Progenitor cell of endocrine pancreas (in vitro differentiated cells): ENCODE results near the gene SLMAP. TPM values are rescaled to one million over a fixed set of nuclear protein-coding genes. Genes with fewer than 3 reads are reported as not detected.

ENCODE experiments used
- DNase-seq: peaks from one replicate; pipeline ENCODE4 v3.0.0; 2021; ENCODE audit warnings: low spot score; ENCODE audit not compliant: unreplicated experiment
- H3K27ac Mint-ChIP-seq: 2 replicates; pipeline ENCODE4 v1.8.0; 2021; ENCODE audit warnings: mild to moderate bottlenecking, moderate library complexity, mixed read lengths
- H3K27me3 Mint-ChIP-seq: 2 replicates; pipeline ENCODE4 v1.8.0; 2021; ENCODE audit warnings: mixed read lengths
- H3K36me3 Mint-ChIP-seq: 2 replicates; pipeline ENCODE4 v1.8.0; 2022; ENCODE audit warnings: mixed read lengths; ENCODE audit not compliant: insufficient read depth
- H3K4me1 Mint-ChIP-seq: 2 replicates; pipeline ENCODE4 v1.8.0; 2021; ENCODE audit warnings: low read depth, mixed read lengths
- H3K4me3 Mint-ChIP-seq: 2 replicates; pipeline ENCODE4 v1.8.0; 2021; ENCODE audit warnings: low read depth, mild to moderate bottlenecking, moderate library complexity, mixed read lengths
- H3K9me3 Mint-ChIP-seq: 2 replicates; pipeline ENCODE4 v1.8.0; 2021; ENCODE audit warnings: low read depth, mixed read lengths
- total RNA-seq: library from RNA; stranded (reverse); gene quantifications from 2 replicates; pipeline ENCODE4 v1.2.1, GENCODE V29; 2021
- TF ChIP-seq, protein P1 (sequence below): fragments of 200-600 bp; sonication (generic); IDR thresholded peaks from one replicate; pipeline ENCODE4 v1.5.0; 2021; ENCODE audit warnings: antibody characterized with exemption, mild to moderate bottlenecking; ENCODE audit not compliant: unreplicated experiment

The SLMAP gene
- total RNA-seq, 1 donor from 2014 or later, result 65.8 TPM

DNA sequence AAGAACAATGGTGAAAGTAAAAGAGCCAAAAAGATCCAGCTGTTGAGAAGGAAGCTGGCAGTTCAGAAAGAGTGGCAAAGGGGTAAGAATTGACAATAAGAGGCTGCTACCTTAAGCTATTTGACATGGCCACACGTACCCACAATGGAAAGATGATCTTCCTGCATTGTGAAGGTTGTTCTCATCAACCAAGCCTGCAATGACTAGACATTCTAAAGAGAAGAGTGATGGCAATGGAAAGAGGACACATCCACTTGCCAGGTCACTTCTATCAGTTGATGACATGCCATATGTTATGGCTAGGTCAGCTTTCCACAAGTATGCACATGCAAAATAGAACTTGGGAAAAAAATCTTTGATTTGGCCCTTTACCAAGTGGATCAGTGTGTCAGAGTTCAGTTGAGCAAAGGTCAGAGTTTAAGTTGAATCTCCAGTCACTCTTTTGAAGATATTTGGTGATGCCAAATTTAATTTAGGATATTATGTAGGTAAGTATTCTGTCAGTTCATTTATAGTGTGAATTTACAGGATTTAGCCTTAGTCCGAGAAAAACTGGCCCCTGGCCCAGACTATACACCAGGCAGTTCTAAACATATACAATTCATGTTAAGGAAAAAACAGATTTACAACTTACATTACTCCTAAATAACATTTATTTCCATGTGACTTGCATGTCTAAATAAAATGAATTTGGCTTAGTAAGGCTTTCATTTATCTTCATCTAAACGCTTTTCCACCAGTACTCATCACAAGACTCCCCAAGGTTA lies 147.2 kb downstream of the SLMAP start:
- H3K27me3 Mint-ChIP-seq, result no peaks in the 10 kb centered on the region
- H3K4me1 Mint-ChIP-seq, result peaks cover 2% of the 10 kb centered on the region
- no peaks in the 10 kb centered on the region for H3K9me3 Mint-ChIP-seq
- H3K27ac Mint-ChIP-seq, result no peak overlapping the region
- peaks cover 19% of the 10 kb centered on the region for H3K36me3 Mint-ChIP-seq
- TF ChIP-seq, protein P1, sequence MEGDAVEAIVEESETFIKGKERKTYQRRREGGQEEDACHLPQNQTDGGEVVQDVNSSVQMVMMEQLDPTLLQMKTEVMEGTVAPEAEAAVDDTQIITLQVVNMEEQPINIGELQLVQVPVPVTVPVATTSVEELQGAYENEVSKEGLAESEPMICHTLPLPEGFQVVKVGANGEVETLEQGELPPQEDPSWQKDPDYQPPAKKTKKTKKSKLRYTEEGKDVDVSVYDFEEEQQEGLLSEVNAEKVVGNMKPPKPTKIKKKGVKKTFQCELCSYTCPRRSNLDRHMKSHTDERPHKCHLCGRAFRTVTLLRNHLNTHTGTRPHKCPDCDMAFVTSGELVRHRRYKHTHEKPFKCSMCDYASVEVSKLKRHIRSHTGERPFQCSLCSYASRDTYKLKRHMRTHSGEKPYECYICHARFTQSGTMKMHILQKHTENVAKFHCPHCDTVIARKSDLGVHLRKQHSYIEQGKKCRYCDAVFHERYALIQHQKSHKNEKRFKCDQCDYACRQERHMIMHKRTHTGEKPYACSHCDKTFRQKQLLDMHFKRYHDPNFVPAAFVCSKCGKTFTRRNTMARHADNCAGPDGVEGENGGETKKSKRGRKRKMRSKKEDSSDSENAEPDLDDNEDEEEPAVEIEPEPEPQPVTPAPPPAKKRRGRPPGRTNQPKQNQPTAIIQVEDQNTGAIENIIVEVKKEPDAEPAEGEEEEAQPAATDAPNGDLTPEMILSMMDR, result no peak
- DNase-seq, result no peak
- no peak overlapping the region for H3K4me3 Mint-ChIP-seq

DNA sequence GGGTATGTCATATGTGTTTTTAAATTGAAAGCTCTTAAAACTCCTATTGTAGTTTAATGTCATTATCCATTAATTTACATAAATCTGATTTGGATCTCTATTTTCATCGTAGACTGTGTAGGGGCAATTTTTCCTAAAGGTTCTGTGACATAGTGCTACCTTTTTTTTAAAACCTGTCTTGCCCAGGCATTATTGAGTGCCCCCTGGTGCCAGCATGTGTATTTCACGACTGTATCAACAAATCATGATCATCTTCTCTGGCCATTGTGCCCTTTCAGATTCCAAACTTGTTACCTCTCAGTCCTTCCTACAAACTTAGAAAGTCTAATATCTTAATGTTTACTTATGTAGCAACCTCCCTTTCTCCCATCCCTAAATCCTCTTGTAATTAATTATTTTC lies 154.9 kb downstream of the SLMAP start:
- Mint-ChIP-seq H3K9me3 (no peaks in the 10 kb centered on the region), H3K4me1 (no peaks in the 10 kb centered on the region), H3K4me3 (no peak overlapping the region), H3K27me3 (no peaks in the 10 kb centered on the region), H3K36me3 (peaks cover 20% of the 10 kb centered on the region), H3K27ac (peak overlapping the region; percentile 16)
- DNase-seq, result no peak
- TF ChIP-seq, protein P1, result peak; percentile 42

DNA sequence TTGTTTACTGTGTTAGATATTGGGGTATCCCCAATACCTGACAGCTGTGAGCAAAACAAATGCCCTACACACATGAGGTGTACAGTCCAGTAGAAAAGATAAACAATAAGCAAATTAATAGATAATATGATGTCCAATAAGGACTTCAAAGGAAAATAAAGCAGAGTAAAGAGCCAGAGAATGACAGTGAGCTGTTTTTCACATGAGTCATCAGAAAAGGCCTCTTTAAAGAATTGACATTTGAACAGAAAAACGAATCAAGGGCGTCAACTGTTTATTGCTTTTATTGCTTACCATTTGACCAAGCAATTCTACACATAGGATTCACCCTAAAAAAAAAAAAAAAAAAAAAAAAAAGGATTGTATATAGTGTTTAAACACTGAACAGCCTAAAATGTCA lies 155.5 kb downstream of the SLMAP start:
- H3K36me3 Mint-ChIP-seq, result peaks cover 24% of the 10 kb centered on the region
- no peak overlapping the region for H3K4me3 Mint-ChIP-seq
- no peak for DNase-seq
- H3K27ac Mint-ChIP-seq, result no peak overlapping the region
- H3K4me1 Mint-ChIP-seq, result no peaks in the 10 kb centered on the region
- no peaks in the 10 kb centered on the region for H3K27me3 Mint-ChIP-seq
- TF ChIP-seq, protein P1, result no peak
- no peaks in the 10 kb centered on the region for H3K9me3 Mint-ChIP-seq

DNA sequence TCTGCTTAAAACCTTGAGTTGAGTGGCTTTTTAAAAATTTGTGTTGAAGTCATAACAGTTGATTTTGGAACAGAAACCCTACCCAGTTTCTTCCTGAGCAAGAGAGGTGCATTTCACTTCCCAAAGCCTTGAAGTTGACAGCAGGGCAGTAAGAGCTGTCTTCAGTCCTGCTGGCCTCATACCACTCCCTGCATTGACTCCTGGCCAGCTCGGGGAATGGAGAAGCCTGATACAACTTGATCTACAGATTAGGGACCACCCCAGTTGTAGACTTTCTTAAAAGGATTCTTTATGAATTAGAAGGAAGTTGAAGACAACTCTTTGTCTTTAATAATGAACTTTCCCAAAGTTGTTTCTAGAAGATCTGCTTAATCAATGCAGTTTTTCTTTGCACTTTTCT lies 161.5 kb downstream of the SLMAP start:
- H3K27me3 Mint-ChIP-seq, result no peaks in the 10 kb centered on the region
- no peaks in the 10 kb centered on the region for H3K4me1 Mint-ChIP-seq
- no peaks in the 10 kb centered on the region for H3K9me3 Mint-ChIP-seq
- TF ChIP-seq, protein P1, result no peak
- no peak overlapping the region for H3K27ac Mint-ChIP-seq
- H3K36me3 Mint-ChIP-seq, result peaks cover 28% of the 10 kb centered on the region
- DNase-seq, result no peak
- no peak overlapping the region for H3K4me3 Mint-ChIP-seq

DNA sequence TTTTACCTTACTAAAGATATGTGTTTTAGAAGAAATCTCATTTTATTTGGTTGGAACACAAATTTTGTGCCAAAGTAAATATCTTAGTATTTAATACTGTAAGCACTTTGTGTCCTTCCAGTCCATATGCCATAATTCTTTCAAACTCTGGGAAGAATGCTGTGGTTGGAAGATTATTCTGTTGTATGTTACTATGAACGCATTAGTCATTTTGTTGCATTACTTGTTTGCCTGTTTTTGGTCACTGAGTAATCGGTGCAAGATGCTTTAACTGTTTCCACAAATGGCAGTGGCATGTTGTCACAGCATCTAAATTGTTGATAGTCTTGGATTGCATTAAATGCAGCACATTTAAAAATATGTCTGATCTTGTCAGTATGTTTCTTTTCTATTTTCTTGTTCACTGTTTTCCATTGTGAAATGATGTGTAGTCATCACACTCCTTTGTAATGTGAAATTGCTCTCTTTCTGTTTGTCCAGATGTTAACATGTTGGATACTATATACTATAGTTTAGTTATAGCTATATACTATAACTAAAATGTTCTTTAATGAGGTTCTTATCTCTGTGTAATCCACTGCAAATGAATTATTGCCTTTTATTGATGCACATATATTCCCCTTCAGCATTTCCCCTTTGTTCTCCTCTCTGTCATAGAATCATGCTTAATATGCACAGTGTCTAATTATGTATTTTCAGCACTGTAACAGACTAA lies 162.2 kb downstream of the SLMAP start:
- H3K9me3 Mint-ChIP-seq, result no peaks in the 10 kb centered on the region
- no peaks in the 10 kb centered on the region for H3K4me1 Mint-ChIP-seq
- TF ChIP-seq, protein P1, result no peak
- H3K27ac Mint-ChIP-seq, result no peak overlapping the region
- H3K27me3 Mint-ChIP-seq, result no peaks in the 10 kb centered on the region
- no peak for DNase-seq
- H3K36me3 Mint-ChIP-seq, result peaks cover 26% of the 10 kb centered on the region
- no peak overlapping the region for H3K4me3 Mint-ChIP-seq
